ENCODE measurements around the gene KLHL26. TPM values are rescaled to one million over a fixed set of nuclear protein-coding genes. Genes with fewer than 3 reads are reported as not detected.
"Not testable (repeated sequence)": the region's sequence is repeated elsewhere in the genome, so short reads cannot be mapped to it uniquely, and the experiment has no call there.

The KLHL26 gene
- polyA plus RNA-seq, 1 donor, result 5.4 TPM

GRCh38 chr19:18666784-18667183 lies 30.0 kb downstream of the KLHL26 start:
- DNase-seq, result no peak

GRCh38 chr19:18667531-18668251 lies 30.9 kb downstream of the KLHL26 start:
- DNase-seq, result no peak

- DNase-seq, result no peak
Observed at GRCh38 chr19:18668252-18668631, 31.4 kb downstream of the KLHL26 start.

- DNase-seq, result no peak
Observed at GRCh38 chr19:18668744-18669523, 32.1 kb downstream of the KLHL26 start.

- no peak for DNase-seq
Observed at GRCh38 chr19:18669524-18669817, 32.6 kb downstream of the KLHL26 start.

- DNase-seq, result no peak
Observed at GRCh38 chr19:18669883-18670282, 33.1 kb downstream of the KLHL26 start.

- DNase-seq, result no peak
Observed at GRCh38 chr19:18670312-18670711, 33.5 kb downstream of the KLHL26 start.

- DNase-seq, result no peak
Observed at GRCh38 chr19:18671303-18672043, 34.6 kb downstream of the KLHL26 start.

GRCh38 chr19:18672044-18672451 lies 35.2 kb downstream of the KLHL26 start:
- DNase-seq, result no peak

GRCh38 chr19:18672606-18673337 lies 35.9 kb downstream of the KLHL26 start:
- no peak for DNase-seq

- no peak for DNase-seq
Observed at GRCh38 chr19:18674616-18675015, 37.8 kb downstream of the KLHL26 start.

- DNase-seq, result no peak
Observed at GRCh38 chr19:18675779-18676178, 39.0 kb downstream of the KLHL26 start.

GRCh38 chr19:18676692-18677091 lies 39.9 kb downstream of the KLHL26 start:
- no peak for DNase-seq

GRCh38 chr19:18677156-18677555 lies 40.3 kb downstream of the KLHL26 start:
- no peak for DNase-seq

- DNase-seq, result not testable (repeated sequence)
Observed at GRCh38 chr19:18680148-18680547, 43.3 kb downstream of the KLHL26 start.

- DNase-seq, result no peak
Observed at GRCh38 chr19:18682807-18683108, 45.9 kb downstream of the KLHL26 start.

GRCh38 chr19:18683109-18683957 lies 46.5 kb downstream of the KLHL26 start, which contains the start of gene CRTC1:
CRTC1 (plus strand) TSS chr19:18683680; CDS start chr19:18683703, 23 bp downstream.
- DNase-seq, result peak; percentile 94

GRCh38 chr19:18683958-18684641 lies 47.3 kb downstream of the KLHL26 start:
- DNase-seq, result no peak

- DNase-seq, result no peak
Observed at GRCh38 chr19:18684642-18684993, 47.8 kb downstream of the KLHL26 start.

GRCh38 chr19:18685597-18686190 lies 48.9 kb downstream of the KLHL26 start:
- DNase-seq, result no peak
